IPS DF 6.9 (cell line): ENCODE data around the gene IMMP2L.

Experiments used
- DNase-seq: peaks from one replicate; pipeline ENCODE4 v3.0.0-alpha.2; 2013; ENCODE audit warnings: low read depth, low spot score
- H3K27ac ChIP-seq: one replicate; pipeline ENCODE4 v1.5.1; 2013; ENCODE audit warnings: low read length, control low read depth
- H3K27me3 ChIP-seq: 2 replicates; pipeline ENCODE4 v1.6.1; 2013; ENCODE audit warnings: mild to moderate bottlenecking, low read length; ENCODE audit not compliant: control insufficient read depth, insufficient read depth
- H3K36me3 ChIP-seq: 2 replicates; pipeline ENCODE4 v1.6.1; 2013; ENCODE audit warnings: low read length; ENCODE audit not compliant: control insufficient read depth, insufficient read depth
- H3K4me1 ChIP-seq: 2 replicates; pipeline ENCODE4 v1.6.1; 2013; ENCODE audit warnings: low read length; ENCODE audit not compliant: control insufficient read depth, insufficient read depth
- H3K4me3 ChIP-seq: 2 replicates; pipeline ENCODE4 v1.5.1; 2013; ENCODE audit warnings: mild to moderate bottlenecking, low read length
- H3K9me3 ChIP-seq: 2 replicates; pipeline ENCODE4 v1.6.1; 2013; ENCODE audit warnings: low read length, inconsistent platforms; ENCODE audit not compliant: control insufficient read depth, insufficient read depth
- WGBS: extraction: QIAGEN DNeasy Blood & Tissue Kit; methylation state at CpG from one replicate; pipeline ENCODE4 v1.1.7; 2013; ENCODE audit warnings: mixed read lengths, missing lambda C conversion rate; ENCODE audit not compliant: insufficient read length, insufficient coverage; 5-methylcytosine and 5-hydroxymethylcytosine counted together

Gene IMMP2L

GRCh38 chr7:110850224-110850623 lies 712.1 kb downstream of the IMMP2L start:
- Histone ChIP-seq H3K27ac (no peak overlapping the region), H3K27me3 (no peaks in the 10 kb centered on the region), H3K4me3 (no peak overlapping the region), H3K4me1 (no peaks in the 10 kb centered on the region), H3K36me3 (no peaks in the 10 kb centered on the region), H3K9me3 (no peaks in the 10 kb centered on the region)
- no peak for DNase-seq
- WGBS: no CpG with 5 or more reads among the region's 3 CpGs

DNA sequence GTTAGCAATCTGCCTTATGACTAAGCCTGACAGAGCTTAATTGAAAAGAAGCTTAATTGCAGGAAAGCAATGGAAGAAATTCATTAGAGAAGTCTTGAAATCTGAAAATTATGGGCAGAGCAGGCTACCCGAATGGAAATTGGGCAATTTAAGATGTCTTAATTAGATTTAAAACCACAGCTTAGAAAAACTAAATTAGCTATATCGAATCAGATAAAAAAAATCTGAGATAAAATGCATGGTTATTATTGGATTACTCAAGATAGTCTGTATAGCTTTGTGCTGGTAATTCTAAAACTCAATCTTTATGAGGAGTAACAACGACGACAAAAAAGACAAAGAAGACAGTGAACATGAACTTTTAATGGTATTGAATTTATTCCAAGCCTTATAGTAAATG lies 719.5 kb downstream of the IMMP2L start:
- no peak for DNase-seq
- H3K4me3 ChIP-seq: no peak overlapping the region
- no CpG with 5 or more reads among the region's 4 CpGs for WGBS
- H3K27ac ChIP-seq: no peak overlapping the region
- H3K36me3 ChIP-seq: no peaks in the 10 kb centered on the region
- H3K9me3 ChIP-seq: no peaks in the 10 kb centered on the region
- H3K4me1 ChIP-seq: peaks cover 3% of the 10 kb centered on the region; the same call in 1 of the 2 replicates
- H3K27me3 ChIP-seq: no peaks in the 10 kb centered on the region

- no peak overlapping the region for H3K27ac ChIP-seq
- peaks cover 3% of the 10 kb centered on the region; the same call in 1 of the 2 replicates for H3K4me1 ChIP-seq
- H3K4me3 ChIP-seq: no peak overlapping the region
- H3K27me3 ChIP-seq: no peaks in the 10 kb centered on the region
- no peaks in the 10 kb centered on the region for H3K9me3 ChIP-seq
- H3K36me3 ChIP-seq: no peaks in the 10 kb centered on the region
- DNase-seq: no peak
- no CpG with 5 or more reads among the region's 3 CpGs for WGBS
Observed at GRCh38 chr7:110841840-110842545, 720.3 kb downstream of the IMMP2L start.

GRCh38 chr7:110839866-110840265 lies 722.4 kb downstream of the IMMP2L start:
- no peaks in the 10 kb centered on the region for H3K27me3 ChIP-seq
- H3K4me3 ChIP-seq: no peak overlapping the region
- H3K4me1 ChIP-seq: peaks cover 3% of the 10 kb centered on the region; the same call in 1 of the 2 replicates
- no peaks in the 10 kb centered on the region for H3K36me3 ChIP-seq
- WGBS: no CpG with 5 or more reads among the region's 5 CpGs
- no peak overlapping the region for H3K27ac ChIP-seq
- H3K9me3 ChIP-seq: no peaks in the 10 kb centered on the region
- no peak for DNase-seq

DNA sequence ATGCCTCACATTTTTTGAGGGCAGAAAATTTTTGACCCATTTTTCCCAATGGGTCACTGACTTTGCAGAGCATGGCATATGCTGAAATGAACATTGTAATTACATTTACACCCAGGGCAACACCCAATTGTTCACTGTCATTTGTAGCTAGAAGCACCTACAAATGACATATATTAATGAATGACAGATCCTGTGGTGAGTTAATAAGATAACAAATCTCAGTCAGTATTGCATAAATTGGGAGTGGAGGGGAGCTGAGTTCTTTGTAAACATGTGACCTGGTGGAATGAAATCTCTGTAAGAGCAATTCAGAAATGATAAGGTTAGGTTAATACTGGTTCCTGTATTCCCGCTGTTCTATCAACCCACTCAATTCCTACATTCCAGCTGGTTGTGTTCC lies 726.4 kb downstream of the IMMP2L start:
- WGBS: no CpG with 5 or more reads among the region's 1 CpG
- no peaks in the 10 kb centered on the region for H3K36me3 ChIP-seq
- H3K4me1 ChIP-seq: no peaks in the 10 kb centered on the region
- no peaks in the 10 kb centered on the region for H3K27me3 ChIP-seq
- no peak overlapping the region for H3K4me3 ChIP-seq
- no peaks in the 10 kb centered on the region for H3K9me3 ChIP-seq
- DNase-seq: no peak
- H3K27ac ChIP-seq: no peak overlapping the region

DNA sequence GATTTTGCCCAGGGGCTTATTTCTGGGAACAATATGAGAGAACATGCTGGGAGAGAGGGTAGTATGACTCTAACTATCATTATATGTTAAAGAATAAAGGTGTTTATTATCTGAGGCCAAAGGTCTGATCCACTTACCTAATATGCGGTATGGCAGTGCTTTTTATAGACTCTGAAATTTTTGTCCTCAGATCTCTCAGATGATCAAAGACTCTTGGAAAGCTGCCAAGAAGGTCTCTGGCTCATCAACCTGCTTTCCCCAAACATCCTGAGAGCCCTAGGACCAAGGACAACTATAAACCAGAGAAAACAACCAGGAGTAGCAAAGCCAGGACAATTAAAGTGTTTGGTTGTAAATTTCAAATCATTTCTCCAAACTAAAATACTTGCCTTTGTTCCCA lies 727.1 kb downstream of the IMMP2L start:
- H3K27me3 ChIP-seq: no peaks in the 10 kb centered on the region
- no peak overlapping the region for H3K27ac ChIP-seq
- no peaks in the 10 kb centered on the region for H3K4me1 ChIP-seq
- H3K36me3 ChIP-seq: no peaks in the 10 kb centered on the region
- DNase-seq: no peak
- H3K4me3 ChIP-seq: no peak overlapping the region
- WGBS: no CpG with 5 or more reads among the region's 1 CpG
- no peaks in the 10 kb centered on the region for H3K9me3 ChIP-seq

DNA sequence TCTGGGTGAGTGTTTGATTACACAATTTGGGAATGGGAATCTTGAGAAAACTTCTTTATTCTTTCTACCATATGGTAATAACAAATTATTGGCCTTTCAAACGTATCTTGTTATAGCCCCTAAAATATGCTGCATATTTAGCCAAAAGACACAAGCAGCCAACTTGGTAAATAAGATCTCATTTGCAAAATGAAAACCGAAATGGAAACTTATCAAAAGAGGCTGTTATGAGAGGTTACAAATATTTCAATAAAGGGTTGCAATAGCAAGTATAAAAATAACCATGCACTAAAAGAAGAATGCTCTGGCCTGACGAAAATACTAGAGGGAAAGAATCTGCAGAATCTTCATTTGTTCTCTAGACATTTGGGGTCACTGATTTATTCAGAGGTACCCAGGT lies 730.9 kb downstream of the IMMP2L start:
- no peak for DNase-seq
- no peaks in the 10 kb centered on the region for H3K9me3 ChIP-seq
- no peaks in the 10 kb centered on the region for H3K36me3 ChIP-seq
- no peaks in the 10 kb centered on the region for H3K4me1 ChIP-seq
- H3K27ac ChIP-seq: no peak overlapping the region
- no peaks in the 10 kb centered on the region for H3K27me3 ChIP-seq
- WGBS: no CpG with 5 or more reads among the region's 3 CpGs
- no peak overlapping the region for H3K4me3 ChIP-seq

DNA sequence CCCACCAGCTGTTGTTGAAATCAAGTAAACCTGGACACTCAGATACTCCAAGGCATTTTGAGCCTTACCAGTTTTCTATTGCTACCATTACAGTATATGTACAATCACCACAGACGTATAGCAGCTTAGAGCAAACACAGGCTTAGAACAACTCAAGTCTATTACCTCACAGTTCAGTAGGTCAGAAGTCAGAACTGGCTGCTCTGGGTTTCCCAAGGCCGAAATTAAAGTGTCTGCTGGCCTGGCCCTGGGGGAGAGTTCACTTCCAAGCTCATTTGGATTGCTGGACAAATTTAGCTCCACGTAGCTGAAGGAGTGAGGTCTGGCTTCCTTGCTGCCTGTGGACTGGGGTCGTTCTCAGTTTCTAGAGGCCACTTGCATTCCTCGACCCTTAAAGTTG lies 731.5 kb downstream of the IMMP2L start:
- Histone ChIP-seq H3K9me3 (no peaks in the 10 kb centered on the region), H3K27me3 (no peaks in the 10 kb centered on the region), H3K27ac (no peak overlapping the region), H3K4me3 (no peak overlapping the region), H3K4me1 (no peaks in the 10 kb centered on the region), H3K36me3 (no peaks in the 10 kb centered on the region)
- WGBS: no CpG with 5 or more reads among the region's 5 CpGs
- DNase-seq: no peak

GRCh38 chr7:110827936-110828335 lies 734.4 kb downstream of the IMMP2L start:
- Histone ChIP-seq H3K4me3 (no peak overlapping the region), H3K9me3 (no peaks in the 10 kb centered on the region), H3K36me3 (no peaks in the 10 kb centered on the region), H3K4me1 (no peaks in the 10 kb centered on the region), H3K27ac (no peak overlapping the region), H3K27me3 (no peaks in the 10 kb centered on the region)
- DNase-seq: no peak
- WGBS: no CpG with 5 or more reads among the region's 2 CpGs

- Histone ChIP-seq H3K27ac (no peak overlapping the region), H3K4me1 (no peaks in the 10 kb centered on the region), H3K27me3 (no peaks in the 10 kb centered on the region), H3K9me3 (no peaks in the 10 kb centered on the region), H3K4me3 (no peak overlapping the region), H3K36me3 (no peaks in the 10 kb centered on the region)
- no CpG with 5 or more reads among the region's 1 CpG for WGBS
- DNase-seq: no peak
Observed at GRCh38 chr7:110827287-110827855, 734.9 kb downstream of the IMMP2L start.

DNA sequence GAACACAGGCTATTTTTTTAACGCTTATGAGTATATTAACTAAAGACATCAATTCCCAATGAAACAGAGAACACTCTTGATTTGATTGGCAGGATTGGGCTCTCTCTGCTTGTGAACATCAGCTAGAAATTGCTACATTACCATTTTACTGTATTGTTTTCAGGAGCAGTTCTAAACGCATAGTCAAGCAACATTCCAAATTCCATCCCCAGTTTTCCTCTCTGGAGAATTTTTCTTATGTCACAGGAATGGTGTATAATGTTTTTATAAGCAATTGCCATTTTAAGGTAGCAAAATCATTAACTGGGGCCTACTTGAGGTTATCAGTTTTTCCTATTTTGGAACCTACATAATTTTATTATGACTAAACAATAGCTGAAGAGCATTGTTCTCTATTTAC lies 748.3 kb downstream of the IMMP2L start:
- Histone ChIP-seq H3K27ac (no peak overlapping the region), H3K4me3 (no peak overlapping the region), H3K27me3 (no peaks in the 10 kb centered on the region), H3K4me1 (no peaks in the 10 kb centered on the region), H3K36me3 (no peaks in the 10 kb centered on the region), H3K9me3 (no peaks in the 10 kb centered on the region)
- 100% methylated on average over 1 of the region's 2 CpGs for WGBS
- DNase-seq: no peak
